GM12872 (cell line): ENCODE measurements around the gene HOXC6.

ENCODE experiments used
- CTCF ChIP-seq: IDR thresholded peaks from 3 replicates; pipeline ENCODE4 v1.5.1; 2011; ENCODE audit warnings: low read depth, mild to moderate bottlenecking, low read length, moderate library complexity; ENCODE audit not compliant: insufficient read depth

The HOXC6 gene

GRCh38 chr12:53996240-53997203 lies 31.7 kb upstream of the HOXC6 start:
- TF ChIP-seq CTCF: no peak

DNA sequence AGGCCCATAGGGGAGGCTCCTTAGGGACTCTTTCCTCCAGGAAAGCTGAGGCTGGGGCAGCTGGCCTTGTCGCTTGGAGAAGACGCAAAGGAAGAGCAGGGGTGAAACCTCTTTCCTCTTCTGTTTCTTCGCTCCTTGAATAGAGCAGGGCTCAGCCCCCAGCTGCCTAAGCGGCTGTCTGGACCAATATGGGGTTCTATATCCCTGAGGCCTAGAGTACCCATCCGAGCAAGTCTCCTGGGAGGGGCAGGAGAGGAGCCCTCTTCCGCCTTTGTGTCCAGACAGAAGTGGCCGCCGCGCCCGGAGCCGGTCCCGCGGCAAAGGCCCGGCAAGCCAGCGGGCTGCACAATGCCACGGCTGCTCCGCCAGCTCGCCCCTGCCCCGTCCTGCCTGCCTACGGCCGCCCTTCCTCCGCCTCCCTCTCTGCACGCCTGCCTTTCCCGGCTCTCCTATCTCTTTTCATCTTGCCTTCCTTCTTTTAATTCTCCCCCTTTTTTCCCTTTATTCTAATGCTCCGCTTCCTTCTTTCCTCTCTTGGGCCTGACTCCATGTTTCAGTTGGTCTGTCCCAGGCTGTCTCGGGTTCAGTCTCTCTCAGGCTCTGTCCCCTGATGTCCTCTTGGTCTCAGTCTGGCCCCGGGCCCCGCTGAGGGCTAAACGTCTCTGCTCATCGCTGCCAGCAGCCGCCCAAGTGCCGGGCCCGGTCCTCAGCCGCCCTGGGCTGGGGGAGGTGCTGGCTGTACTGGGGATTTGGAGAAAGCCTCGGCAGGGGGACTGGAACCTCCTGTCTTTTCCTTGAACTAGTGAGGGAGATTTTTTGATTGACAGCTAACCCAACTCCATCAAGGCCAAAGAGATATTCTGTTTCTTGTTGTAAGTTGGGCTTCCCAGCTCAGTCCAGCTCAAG lies 30.8 kb upstream of the HOXC6 start:
- TF ChIP-seq CTCF: no peak

- no peak for TF ChIP-seq CTCF
These were observed 29.9 kb upstream of the HOXC6 start for GRCh38 chr12:53998110-53998899.

DNA sequence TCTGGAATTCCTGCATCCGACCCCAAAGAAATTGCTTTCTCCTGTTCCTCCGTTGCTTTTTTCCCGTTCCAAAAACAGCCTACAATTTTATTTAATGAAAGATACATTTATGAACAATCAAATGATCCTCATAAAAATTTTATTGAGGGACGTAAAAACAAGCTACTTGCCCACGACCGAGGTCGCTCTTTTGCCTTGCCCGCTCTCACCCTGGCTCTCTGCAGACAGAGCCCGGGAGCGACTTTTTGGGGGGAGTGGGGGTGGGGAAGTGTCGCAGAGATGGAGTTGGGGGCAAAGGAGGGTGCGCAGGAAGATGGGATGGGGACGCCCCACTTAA lies 29.4 kb upstream of the HOXC6 start:
- TF ChIP-seq CTCF: no peak

- no peak for TF ChIP-seq CTCF
These were observed 28.6 kb upstream of the HOXC6 start for GRCh38 chr12:53999559-54000115.

DNA sequence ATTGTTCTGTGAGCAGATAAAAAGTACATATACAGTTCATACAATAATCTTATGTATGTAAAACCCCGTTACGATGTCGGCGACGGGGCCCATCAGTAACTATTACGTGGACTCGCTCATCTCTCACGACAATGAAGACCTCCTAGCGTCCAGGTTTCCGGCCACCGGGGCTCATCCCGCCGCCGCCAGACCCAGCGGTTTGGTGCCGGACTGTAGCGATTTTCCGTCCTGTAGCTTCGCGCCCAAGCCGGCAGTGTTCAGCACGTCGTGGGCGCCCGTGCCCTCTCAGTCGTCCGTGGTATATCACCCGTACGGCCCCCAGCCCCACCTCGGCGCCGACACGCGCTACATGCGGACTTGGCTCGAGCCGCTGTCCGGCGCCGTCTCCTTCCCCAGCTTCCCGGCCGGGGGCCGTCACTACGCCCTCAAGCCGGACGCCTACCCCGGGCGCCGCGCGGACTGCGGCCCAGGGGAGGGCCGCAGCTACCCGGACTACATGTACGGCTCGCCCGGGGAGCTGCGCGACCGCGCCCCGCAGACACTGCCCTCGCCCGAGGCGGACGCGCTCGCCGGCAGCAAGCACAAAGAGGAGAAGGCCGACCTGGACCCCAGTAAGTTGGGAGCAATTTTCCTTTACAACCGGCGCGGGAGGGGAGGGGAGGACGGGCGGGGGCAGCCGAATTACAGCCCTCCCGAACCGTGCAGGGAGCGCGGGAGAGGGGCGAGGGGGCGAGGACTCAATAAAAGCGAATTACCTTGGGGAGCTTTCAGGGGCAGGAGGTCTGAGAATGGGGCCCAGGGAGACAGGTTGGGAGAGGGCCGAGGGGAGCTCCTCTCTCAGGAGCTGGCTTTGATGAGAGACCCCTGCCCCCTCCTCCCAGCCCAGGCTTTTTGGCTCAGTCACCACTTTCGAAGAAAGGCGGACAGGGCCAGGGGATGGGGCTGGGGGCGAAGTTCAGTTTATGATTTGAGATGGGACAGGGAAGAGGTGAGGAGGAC lies 27.8 kb upstream of the HOXC6 start, which contains the start of gene HOXC9:
Gene HOXC9, plus strand, starts transcription at position 46 of the 999 bp plus-strand sequence. Its CDS starts 28 bp downstream, at position 74.
- TF ChIP-seq CTCF: no peak
